NCI-H2227 (cell line): ENCODE results near the gene KPNA6.
"Not testable (repeated sequence)": the region's sequence is repeated elsewhere in the genome, so short reads cannot be mapped to it uniquely, and the experiment has no call there.

Experiments used
- DNase-seq: peaks from one replicate; lab custom pipeline; 2025; ENCODE audit not compliant: unreplicated experiment; lab: John Stamatoyannopoulos, UW

The KPNA6 gene

GRCh38 chr1:32138965-32139364, 31.1 kb downstream of the KPNA6 start:
- DNase-seq: no peak

GRCh38 chr1:32142446-32143301, 34.8 kb downstream of the KPNA6 start:
- peak; percentile 68 for DNase-seq

GRCh38 chr1:32143302-32143695, 35.4 kb downstream of the KPNA6 start:
- DNase-seq: not testable (repeated sequence)

GRCh38 chr1:32144033-32144432, 36.2 kb downstream of the KPNA6 start:
- no peak for DNase-seq

GRCh38 chr1:32147799-32148198, 39.9 kb downstream of the KPNA6 start:
- DNase-seq: not testable (repeated sequence)

GRCh38 chr1:32150847-32151246, 43.0 kb downstream of the KPNA6 start:
- no peak for DNase-seq

- peak; percentile 54 for DNase-seq
These were observed 43.5 kb downstream of the KPNA6 start for GRCh38 chr1:32151319-32151787.

- DNase-seq: no peak
These were observed 51.3 kb downstream of the KPNA6 start for GRCh38 chr1:32159189-32159588.

- no peak for DNase-seq
These were observed 55.5 kb downstream of the KPNA6 start for GRCh38 chr1:32163405-32163804.

- DNase-seq: not testable (repeated sequence)
These were observed 57.8 kb downstream of the KPNA6 start for GRCh38 chr1:32165633-32166032.

- DNase-seq: no peak
These were observed 63.1 kb downstream of the KPNA6 start for GRCh38 chr1:32170991-32171390.

- no peak for DNase-seq
These were observed 64.9 kb downstream of the KPNA6 start for GRCh38 chr1:32172621-32173245.

- no peak for DNase-seq
These were observed 70.7 kb downstream of the KPNA6 start for GRCh38 chr1:32178380-32179192.

- DNase-seq: no peak
These were observed 71.3 kb downstream of the KPNA6 start for GRCh38 chr1:32179193-32179442.

GRCh38 chr1:32179443-32180185, 71.8 kb downstream of the KPNA6 start, which contains the start of gene TXLNA:
TXLNA (plus strand) TSS chr1:32179675; CDS start chr1:32180346, 671 bp downstream.
- DNase-seq: peak; percentile 97

- peak; percentile 64 for DNase-seq
These were observed 72.6 kb downstream of the KPNA6 start for GRCh38 chr1:32180186-32181060.

- DNase-seq: no peak
These were observed 73.2 kb downstream of the KPNA6 start for GRCh38 chr1:32181065-32181464.

- no peak for DNase-seq
These were observed 73.7 kb downstream of the KPNA6 start for GRCh38 chr1:32181563-32181962.

- DNase-seq: no peak
These were observed 74.2 kb downstream of the KPNA6 start for GRCh38 chr1:32182060-32182459.

GRCh38 chr1:32184650-32185049, 76.8 kb downstream of the KPNA6 start:
- DNase-seq: no peak
